ENCODE results near the gene SMIM7.
"Not testable (repeated sequence)": the region's sequence is repeated elsewhere in the genome, so short reads cannot be mapped to it uniquely, and the experiment has no call there.

SMIM7 gene

GRCh38 chr19:16659832-16660708, at the start of gene SMIM7:
SMIM7 (minus strand) TSS chr19:16660144; CDS start chr19:16660110, 34 bp downstream.
- DNase-seq: peak; percentile 99

- DNase-seq: no peak
These were observed 43.7 kb upstream of the SMIM7 start for GRCh38 chr19:16703677-16704076.

GRCh38 chr19:16702123-16702522, 42.2 kb upstream of the SMIM7 start:
- DNase-seq: peak; percentile 28

GRCh38 chr19:16698914-16699313, 39.0 kb upstream of the SMIM7 start:
- DNase-seq: peak; percentile 27

- DNase-seq: no peak
These were observed 28.1 kb upstream of the SMIM7 start for GRCh38 chr19:16688084-16688483.

- no peak for DNase-seq
These were observed 24.3 kb upstream of the SMIM7 start for GRCh38 chr19:16684216-16684615.

GRCh38 chr19:16682539-16682938, 22.6 kb upstream of the SMIM7 start:
- no peak for DNase-seq

GRCh38 chr19:16679811-16680210, 19.9 kb upstream of the SMIM7 start:
- no peak for DNase-seq

GRCh38 chr19:16678498-16678897, 18.6 kb upstream of the SMIM7 start:
- DNase-seq: no peak

- DNase-seq: no peak
These were observed 17.1 kb upstream of the SMIM7 start for GRCh38 chr19:16677055-16677454.

- no peak for DNase-seq
These were observed 16.3 kb upstream of the SMIM7 start for GRCh38 chr19:16676101-16676798.

GRCh38 chr19:16673839-16674238, 13.9 kb upstream of the SMIM7 start:
- DNase-seq: not testable (repeated sequence)

GRCh38 chr19:16673231-16673630, 13.3 kb upstream of the SMIM7 start:
- no peak for DNase-seq

- peak; percentile 43 for DNase-seq
These were observed 11.8 kb upstream of the SMIM7 start for GRCh38 chr19:16671652-16672274.

GRCh38 chr19:16670291-16670690, 10.3 kb upstream of the SMIM7 start:
- no peak for DNase-seq

- not testable (repeated sequence) for DNase-seq
These were observed 8.8 kb upstream of the SMIM7 start for GRCh38 chr19:16668702-16669101.

GRCh38 chr19:16668176-16668575, 8.2 kb upstream of the SMIM7 start:
- DNase-seq: no peak

- DNase-seq: peak; percentile 55
These were observed 1.6 kb upstream of the SMIM7 start for GRCh38 chr19:16661480-16662034.

- peak; percentile 68 for DNase-seq
These were observed 977 bp upstream of the SMIM7 start, which contains the start of gene TMEM38A for GRCh38 chr19:16660763-16661479. TMEM38A (plus strand) TSS chr19:16661139; CDS start chr19:16661218, 79 bp downstream.

GRCh38 chr19:16659464-16659831, 496 bp downstream of the SMIM7 start:
- DNase-seq: no peak

- DNase-seq: no peak
These were observed 2.6 kb downstream of the SMIM7 start for GRCh38 chr19:16657384-16657783.

- DNase-seq: no peak
These were observed 4.2 kb downstream of the SMIM7 start for GRCh38 chr19:16655727-16656126.

- no peak for DNase-seq
These were observed 5.3 kb downstream of the SMIM7 start for GRCh38 chr19:16654627-16655026.
